Thyroid gland (tissue), 4 donors: ENCODE measurements around the gene FBLN5. TPM values are rescaled to one million over a fixed set of nuclear protein-coding genes. Genes with fewer than 3 reads are reported as not detected.
"Not testable (repeated sequence)": the region's sequence is repeated elsewhere in the genome, so short reads cannot be mapped to it uniquely, and the experiment has no call there.

ENCODE experiments used
- DNase-seq, 2 donors: peaks; one replicate each; pipeline ENCODE4 v3.0.0-alpha.2; 2019
- H3K27ac ChIP-seq, 3 donors: fragments of 200-600 bp; sonication (generic); 1 replicate in 2 of 3; 2 replicates in 1 of 3; pipeline ENCODE4 v1.5.1; 2016 to 2019; ENCODE audit warnings: mild to moderate bottlenecking in 1 of 3, moderate library complexity in 1 of 3
- H3K27me3 ChIP-seq: fragments of 200-600 bp; sonication (generic); one replicate; pipeline ENCODE4 v1.5.1; 2019
- H3K36me3 ChIP-seq, 2 donors: fragments of 200-600 bp; sonication (generic); one replicate each; pipeline ENCODE4 v1.5.1; 2016 to 2019
- H3K4me1 ChIP-seq, 2 donors: fragments of 200-600 bp; sonication (generic); one replicate each; pipeline ENCODE4 v1.5.1; 2017 to 2019
- H3K4me3 ChIP-seq, 3 donors: fragments of 200-600 bp; sonication (generic); replicated peaks in 1 of 3; 1 replicate in 2 of 3; 2 replicates in 1 of 3; pipeline ENCODE4 v1.5.1; 2016; ENCODE audit warnings: mild to moderate bottlenecking in 1 of 3
- H3K9me3 ChIP-seq: fragments of 200-600 bp; sonication (generic); one replicate; pipeline ENCODE4 v1.5.1; 2017
- POLR2A ChIP-seq, 2 donors: fragments of 450-650 bp; IDR thresholded peaks; one replicate each; pipeline ENCODE4 v1.6.1; 2017; ENCODE audit warnings: antibody characterized with exemption in 2 of 2, mild to moderate bottlenecking in 2 of 2, moderate library complexity in 1 of 2
- WGBS, 2 donors: methylation state at CpG; one replicate each; pipeline ENCODE4 v1.1.5; 2017; 5-methylcytosine and 5-hydroxymethylcytosine counted together
- intact Hi-C: fragments of 100-400 bp; cut with DNase I; formaldehyde crosslinking; loops from one replicate; pipeline ENCODE4 v1.15.1; 2023
- total RNA-seq, 4 donors: library from RNA; depleted of rRNA; stranded (reverse); fragments of >200 nt; gene quantifications; one replicate each; pipeline ENCODE4 v1.2.3, GENCODE V29; 2016
- TF ChIP-seq, protein P1 (sequence below), 6 experiments: fragments of 200-600 bp in 3 of 6; fragments of 450-650 bp in 3 of 6; sonication (generic) in 3 of 6; IDR thresholded peaks; one replicate each; pipeline ENCODE4 v1.5.1; 2016 to 2019; ENCODE audit warnings: antibody characterized with exemption in 6 of 6, mild to moderate bottlenecking in 2 of 6, inconsistent platforms in 1 of 6, moderate library complexity in 1 of 6

The FBLN5 gene
- total RNA-seq, 4 donors from 2014 or later = 71.5 to 110 (median 86.4) TPM

DNA sequence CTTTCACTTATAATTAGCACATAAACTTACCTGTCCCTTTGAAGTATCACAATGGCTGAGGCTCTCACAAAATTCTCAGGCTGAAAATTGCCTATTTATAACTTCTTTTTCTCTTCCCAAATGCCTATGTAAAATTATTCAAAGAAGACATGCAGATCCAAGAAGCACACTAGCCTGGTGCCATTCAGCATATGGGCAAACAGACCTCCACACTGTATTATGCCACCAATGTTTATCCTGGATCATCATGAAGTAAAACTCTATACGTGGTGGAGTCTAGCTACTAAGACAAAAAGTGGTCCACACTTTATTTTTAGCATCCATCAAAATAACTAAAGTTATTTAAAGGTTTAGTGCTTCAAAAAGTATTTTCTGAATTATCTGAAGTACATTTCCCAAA is 95.9 kb downstream of the FBLN5 start:
- no peaks in the 10 kb centered on the region for H3K4me1 ChIP-seq
- H3K4me3 ChIP-seq = no peak overlapping the region
- no peak overlapping the region for H3K27ac ChIP-seq
- H3K27me3 ChIP-seq = no peaks in the 10 kb centered on the region
- intact Hi-C loops = no loop called here
- 0 to 26% methylated on average over 1 of the region's 1 CpG for WGBS, 2 donors
- H3K36me3 ChIP-seq = no peaks in the 10 kb centered on the region
- no peaks in the 10 kb centered on the region for H3K9me3 ChIP-seq
- TF ChIP-seq POLR2A (IDR thresholded peaks at IDR 0.05) = no peak
- TF ChIP-seq, protein P1, sequence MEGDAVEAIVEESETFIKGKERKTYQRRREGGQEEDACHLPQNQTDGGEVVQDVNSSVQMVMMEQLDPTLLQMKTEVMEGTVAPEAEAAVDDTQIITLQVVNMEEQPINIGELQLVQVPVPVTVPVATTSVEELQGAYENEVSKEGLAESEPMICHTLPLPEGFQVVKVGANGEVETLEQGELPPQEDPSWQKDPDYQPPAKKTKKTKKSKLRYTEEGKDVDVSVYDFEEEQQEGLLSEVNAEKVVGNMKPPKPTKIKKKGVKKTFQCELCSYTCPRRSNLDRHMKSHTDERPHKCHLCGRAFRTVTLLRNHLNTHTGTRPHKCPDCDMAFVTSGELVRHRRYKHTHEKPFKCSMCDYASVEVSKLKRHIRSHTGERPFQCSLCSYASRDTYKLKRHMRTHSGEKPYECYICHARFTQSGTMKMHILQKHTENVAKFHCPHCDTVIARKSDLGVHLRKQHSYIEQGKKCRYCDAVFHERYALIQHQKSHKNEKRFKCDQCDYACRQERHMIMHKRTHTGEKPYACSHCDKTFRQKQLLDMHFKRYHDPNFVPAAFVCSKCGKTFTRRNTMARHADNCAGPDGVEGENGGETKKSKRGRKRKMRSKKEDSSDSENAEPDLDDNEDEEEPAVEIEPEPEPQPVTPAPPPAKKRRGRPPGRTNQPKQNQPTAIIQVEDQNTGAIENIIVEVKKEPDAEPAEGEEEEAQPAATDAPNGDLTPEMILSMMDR (IDR thresholded peaks at IDR 0.05) = no peak
- DNase-seq = no peak

DNA sequence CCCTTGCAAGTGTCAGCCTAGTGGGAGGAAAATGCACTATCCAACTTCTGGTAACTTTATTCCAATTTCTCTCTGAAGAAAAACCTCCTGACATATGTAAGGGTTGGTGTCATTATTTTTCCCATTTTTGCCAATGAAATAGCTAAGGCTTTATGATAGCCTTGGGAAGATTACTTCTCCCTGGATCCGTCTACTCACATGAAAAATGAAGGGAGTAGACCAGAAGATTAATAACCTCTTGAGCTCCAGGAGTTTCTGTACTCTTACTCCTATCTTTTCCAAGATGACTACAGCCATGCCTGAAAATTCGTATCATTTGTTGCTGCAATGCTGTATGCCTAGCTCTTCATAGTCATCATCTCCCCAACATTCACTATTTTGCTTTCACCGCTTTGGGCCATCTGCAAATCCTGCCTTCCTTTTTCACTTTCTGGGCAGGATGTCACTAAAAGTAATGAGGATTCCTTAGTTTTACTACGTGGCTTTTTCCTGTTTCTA is 98.9 kb downstream of the FBLN5 start:
- H3K27ac ChIP-seq = no peak overlapping the region
- no peaks in the 10 kb centered on the region for H3K27me3 ChIP-seq
- no peaks in the 10 kb centered on the region for H3K9me3 ChIP-seq
- WGBS, 2 donors = 83 to 85% methylated on average over 4 of the region's 4 CpGs
- no peak overlapping the region for H3K4me3 ChIP-seq
- TF ChIP-seq POLR2A (IDR thresholded peaks at IDR 0.05) = no peak
- TF ChIP-seq, protein P1 (IDR thresholded peaks at IDR 0.05) = no peak
- intact Hi-C loops = no loop called here
- DNase-seq = no peak
- no peaks in the 10 kb centered on the region for H3K36me3 ChIP-seq
- H3K4me1 ChIP-seq = no peaks in the 10 kb centered on the region

DNA sequence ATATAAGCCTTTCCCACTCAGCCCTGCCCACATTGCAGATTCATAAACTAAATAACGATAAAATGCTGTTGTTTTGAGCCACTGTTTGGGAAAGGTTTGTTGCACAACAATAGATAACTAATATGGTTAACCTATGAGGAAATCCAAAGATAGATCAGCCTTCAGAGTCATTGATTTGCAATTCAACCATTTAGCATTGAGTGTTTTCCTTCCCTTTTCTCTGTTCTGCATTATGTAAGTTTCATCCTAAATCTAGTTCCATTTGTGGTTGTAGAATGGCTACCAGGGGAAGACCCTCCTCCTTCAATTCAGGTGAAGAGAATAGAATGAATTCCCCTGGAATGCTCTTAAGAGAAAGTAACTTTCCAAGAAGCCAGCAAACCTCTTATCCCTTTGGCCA is 99.8 kb downstream of the FBLN5 start:
- H3K27ac ChIP-seq = no peak overlapping the region
- DNase-seq = no peak
- intact Hi-C loops = no loop called here
- H3K4me1 ChIP-seq = no peaks in the 10 kb centered on the region
- TF ChIP-seq POLR2A (IDR thresholded peaks at IDR 0.05) = no peak
- TF ChIP-seq, protein P1 (IDR thresholded peaks at IDR 0.05) = no peak
- 93 to 97% methylated on average over 1 of the region's 1 CpG for WGBS, 2 donors
- no peaks in the 10 kb centered on the region for H3K36me3 ChIP-seq
- H3K27me3 ChIP-seq = no peaks in the 10 kb centered on the region
- H3K9me3 ChIP-seq = no peaks in the 10 kb centered on the region
- H3K4me3 ChIP-seq = no peak overlapping the region

DNA sequence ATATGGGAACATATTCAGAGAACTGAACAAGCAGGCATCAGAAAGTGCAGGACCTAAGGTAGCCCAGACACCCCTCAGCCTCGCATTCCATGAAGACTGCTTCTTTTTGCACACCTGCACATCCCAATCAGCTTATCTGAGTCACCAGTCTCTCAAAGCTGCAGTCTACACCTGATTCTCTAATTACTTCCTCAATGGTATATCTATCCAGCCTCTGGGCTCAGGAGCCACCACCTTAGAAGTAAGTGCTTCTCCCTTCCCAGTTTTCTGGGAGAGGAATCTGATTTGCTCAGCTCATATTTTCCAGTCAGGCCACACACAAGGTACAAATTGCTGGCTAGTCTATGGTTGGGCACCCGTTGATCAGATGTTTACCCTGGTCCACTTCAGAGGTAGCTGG is 101.8 kb downstream of the FBLN5 start:
- no peak for DNase-seq
- TF ChIP-seq, protein P1 (IDR thresholded peaks at IDR 0.05) = no peak
- TF ChIP-seq POLR2A (IDR thresholded peaks at IDR 0.05) = no peak
- H3K36me3 ChIP-seq = no peaks in the 10 kb centered on the region
- H3K27ac ChIP-seq = no peak overlapping the region
- H3K9me3 ChIP-seq = no peaks in the 10 kb centered on the region
- WGBS, 2 donors = 83 to 85% methylated on average over 2 of the region's 2 CpGs
- H3K4me3 ChIP-seq = no peak overlapping the region
- no peaks in the 10 kb centered on the region for H3K4me1 ChIP-seq
- intact Hi-C loops = no loop called here
- H3K27me3 ChIP-seq = no peaks in the 10 kb centered on the region

DNA sequence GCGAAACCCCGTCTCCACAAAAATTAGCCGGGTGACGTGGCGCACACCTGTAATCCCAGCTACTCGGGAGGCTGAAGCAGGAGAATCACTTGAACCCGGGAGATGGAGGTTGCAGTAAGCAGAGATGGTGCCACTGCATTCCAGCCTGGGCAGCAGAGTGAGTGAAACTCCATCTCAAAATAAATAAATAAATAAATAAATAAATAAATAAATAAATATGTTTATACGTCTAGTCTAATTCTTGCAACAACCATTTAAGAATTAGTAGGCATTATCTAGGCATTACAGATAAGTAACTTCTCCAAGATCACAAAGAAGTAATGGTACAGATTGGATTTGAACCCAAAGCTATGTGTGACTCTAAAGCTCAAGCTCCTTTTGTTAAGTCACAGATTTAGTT is 102.4 kb downstream of the FBLN5 start:
- intact Hi-C loops, H3K4me3 ChIP-seq, H3K4me1 ChIP-seq, H3K27me3 ChIP-seq, DNase-seq, H3K36me3 ChIP-seq, H3K9me3 ChIP-seq, H3K27ac ChIP-seq: not testable (repeated sequence)
- 97 to 98% methylated on average over 8 of the region's 8 CpGs for WGBS, 2 donors

DNA sequence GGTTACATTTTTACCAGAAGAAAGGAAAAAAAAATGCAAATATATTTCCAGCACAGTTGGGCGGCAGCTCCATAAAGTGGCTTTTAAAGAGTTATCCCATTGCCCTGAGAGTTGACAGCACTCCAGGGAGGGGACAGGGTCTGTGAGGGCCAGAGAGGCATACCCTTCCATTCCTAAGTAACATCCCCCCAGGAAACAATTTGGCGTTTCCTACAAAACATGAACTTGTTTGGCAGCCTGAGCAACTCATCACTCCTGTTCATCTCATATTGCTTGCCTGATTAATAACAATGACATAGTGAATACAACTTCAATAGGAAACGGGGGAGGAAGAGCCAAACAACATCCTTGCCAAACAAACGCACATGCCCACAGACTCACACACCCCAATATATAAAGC is 103.5 kb downstream of the FBLN5 start:
- Histone ChIP-seq H3K27ac (no peak overlapping the region), H3K4me3 (no peak overlapping the region), H3K27me3 (no peaks in the 10 kb centered on the region), H3K4me1 (no peaks in the 10 kb centered on the region), H3K9me3 (no peaks in the 10 kb centered on the region), H3K36me3 (no peaks in the 10 kb centered on the region)
- WGBS, 2 donors = 67 to 79% methylated on average over 4 of the region's 4 CpGs
- intact Hi-C loops = no loop called here
- no peak for TF ChIP-seq POLR2A (IDR thresholded peaks at IDR 0.05)
- DNase-seq = no peak
